Activated naive CD8-positive, alpha-beta T cell treated with anti-CD3 and anti-CD28 coated beads, Interleukin-2, amount 50 U/mL, for 24 hours (primary cell): ENCODE results near the gene HNRNPAB.

Source experiments
- ATAC-seq: fragments of 150-1000 bp; cut with Tn5 transposase; one replicate; pipeline ENCODE4 v1.10.0; 2021
- DNase-seq: peaks from one replicate; pipeline ENCODE4 v3.0.0; 2021
- H3K27ac Mint-ChIP-seq: one replicate; pipeline ENCODE4 v1.8.0; 2021; ENCODE audit warnings: mild to moderate bottlenecking, mixed read lengths
- H3K27me3 Mint-ChIP-seq: one replicate; pipeline ENCODE4 v1.8.0; 2021; ENCODE audit warnings: mixed read lengths
- H3K36me3 Mint-ChIP-seq: one replicate; pipeline ENCODE4 v1.8.0; 2021; ENCODE audit warnings: low read depth, mixed read lengths
- H3K4me1 Mint-ChIP-seq: one replicate; pipeline ENCODE4 v1.8.0; 2021; ENCODE audit warnings: mixed read lengths
- H3K4me3 Mint-ChIP-seq: one replicate; pipeline ENCODE4 v1.8.0; 2021; ENCODE audit warnings: mild to moderate bottlenecking, moderate library complexity, mixed read lengths
- H3K9me3 Mint-ChIP-seq: one replicate; pipeline ENCODE4 v1.8.0; 2021; ENCODE audit warnings: mixed read lengths

Gene HNRNPAB

GRCh38 chr5:178204182-178204934 lies at the start of gene HNRNPAB:
HNRNPAB (plus strand) TSS chr5:178204533; CDS start chr5:178204838, 305 bp downstream.
- ATAC-seq = peak; percentile 87
- Mint-ChIP-seq H3K4me3 (peak within 1 kb of the TSS; percentile 97), H3K9me3 (no peaks in the 10 kb centered on the region), H3K4me1 (peaks cover 45% of the 10 kb centered on the region), H3K27ac (peak within 1 kb of the TSS; percentile 100), H3K36me3 (peaks cover 44% of the 10 kb centered on the region), H3K27me3 (peaks cover 3% of the 10 kb centered on the region)
- DNase-seq = peak; percentile 96

GRCh38 chr5:178155065-178155464 lies 49.3 kb upstream of the HNRNPAB start:
- Mint-ChIP-seq H3K27me3 (no peaks in the 10 kb centered on the region), H3K4me3 (no peak overlapping the region), H3K9me3 (no peaks in the 10 kb centered on the region), H3K36me3 (peaks cover 17% of the 10 kb centered on the region), H3K4me1 (peaks cover 40% of the 10 kb centered on the region), H3K27ac (no peak overlapping the region)
- DNase-seq = no peak
- no peak for ATAC-seq

GRCh38 chr5:178160176-178160575 lies 44.2 kb upstream of the HNRNPAB start:
- ATAC-seq = no peak
- DNase-seq = no peak
- no peaks in the 10 kb centered on the region for H3K36me3 Mint-ChIP-seq
- H3K4me1 Mint-ChIP-seq = peaks cover 3% of the 10 kb centered on the region
- no peak overlapping the region for H3K4me3 Mint-ChIP-seq
- peaks cover 13% of the 10 kb centered on the region for H3K27me3 Mint-ChIP-seq
- no peaks in the 10 kb centered on the region for H3K9me3 Mint-ChIP-seq
- H3K27ac Mint-ChIP-seq = no peak overlapping the region

- DNase-seq (no peak), ATAC-seq (no peak)
- Mint-ChIP-seq H3K27ac (no peak overlapping the region), H3K27me3 (peaks cover 15% of the 10 kb centered on the region), H3K36me3 (no peaks in the 10 kb centered on the region), H3K9me3 (no peaks in the 10 kb centered on the region), H3K4me1 (peaks cover 3% of the 10 kb centered on the region), H3K4me3 (no peak overlapping the region)
Measured at GRCh38 chr5:178162481-178162880, 41.9 kb upstream of the HNRNPAB start.

- no peaks in the 10 kb centered on the region for H3K36me3 Mint-ChIP-seq
- peaks cover 3% of the 10 kb centered on the region for H3K4me1 Mint-ChIP-seq
- DNase-seq (peak; percentile 95), ATAC-seq (peak; percentile 97)
- H3K27me3 Mint-ChIP-seq = peaks cover 15% of the 10 kb centered on the region
- no peak overlapping the region for H3K27ac Mint-ChIP-seq
- H3K9me3 Mint-ChIP-seq = no peaks in the 10 kb centered on the region
- H3K4me3 Mint-ChIP-seq = no peak overlapping the region
Measured at GRCh38 chr5:178163772-178164735, 40.3 kb upstream of the HNRNPAB start.

- Mint-ChIP-seq H3K36me3 (no peaks in the 10 kb centered on the region), H3K4me1 (peaks cover 3% of the 10 kb centered on the region), H3K27ac (no peak overlapping the region), H3K27me3 (peaks cover 15% of the 10 kb centered on the region), H3K4me3 (no peak overlapping the region), H3K9me3 (no peaks in the 10 kb centered on the region)
- ATAC-seq (no peak), DNase-seq (no peak)
Measured at GRCh38 chr5:178165581-178165980, 38.8 kb upstream of the HNRNPAB start.

- H3K4me3 Mint-ChIP-seq = no peak overlapping the region
- no peak overlapping the region for H3K27ac Mint-ChIP-seq
- H3K4me1 Mint-ChIP-seq = no peaks in the 10 kb centered on the region
- DNase-seq (no peak), ATAC-seq (no peak)
- peaks cover 3% of the 10 kb centered on the region for H3K27me3 Mint-ChIP-seq
- no peaks in the 10 kb centered on the region for H3K9me3 Mint-ChIP-seq
- H3K36me3 Mint-ChIP-seq = no peaks in the 10 kb centered on the region
Measured at GRCh38 chr5:178170455-178170854, 33.9 kb upstream of the HNRNPAB start.

- Mint-ChIP-seq H3K27ac (no peak overlapping the region), H3K36me3 (no peaks in the 10 kb centered on the region), H3K4me3 (no peak overlapping the region), H3K4me1 (no peaks in the 10 kb centered on the region), H3K9me3 (no peaks in the 10 kb centered on the region), H3K27me3 (peaks cover 3% of the 10 kb centered on the region)
- DNase-seq (no peak), ATAC-seq (no peak)
Measured at GRCh38 chr5:178174456-178174855, 29.9 kb upstream of the HNRNPAB start.

GRCh38 chr5:178176791-178177190 lies 27.5 kb upstream of the HNRNPAB start:
- Mint-ChIP-seq H3K9me3 (no peaks in the 10 kb centered on the region), H3K36me3 (no peaks in the 10 kb centered on the region), H3K4me3 (no peak overlapping the region), H3K27me3 (peaks cover 3% of the 10 kb centered on the region), H3K4me1 (no peaks in the 10 kb centered on the region), H3K27ac (no peak overlapping the region)
- ATAC-seq (no peak), DNase-seq (no peak)

- no peak for DNase-seq
- no peak overlapping the region for H3K4me3 Mint-ChIP-seq
- H3K27me3 Mint-ChIP-seq = peaks cover 3% of the 10 kb centered on the region
- peaks cover 5% of the 10 kb centered on the region for H3K4me1 Mint-ChIP-seq
- H3K27ac Mint-ChIP-seq = no peak overlapping the region
- H3K36me3 Mint-ChIP-seq = no peaks in the 10 kb centered on the region
- no peak for ATAC-seq
- no peaks in the 10 kb centered on the region for H3K9me3 Mint-ChIP-seq
Measured at GRCh38 chr5:178177569-178177968, 26.8 kb upstream of the HNRNPAB start.

GRCh38 chr5:178180141-178180863 lies 24.0 kb upstream of the HNRNPAB start:
- no peak for ATAC-seq
- no peak overlapping the region for H3K27ac Mint-ChIP-seq
- H3K9me3 Mint-ChIP-seq = no peaks in the 10 kb centered on the region
- H3K4me3 Mint-ChIP-seq = no peak overlapping the region
- DNase-seq = no peak
- H3K27me3 Mint-ChIP-seq = peaks cover 3% of the 10 kb centered on the region
- H3K36me3 Mint-ChIP-seq = no peaks in the 10 kb centered on the region
- peaks cover 5% of the 10 kb centered on the region for H3K4me1 Mint-ChIP-seq

GRCh38 chr5:178182158-178182876 lies 22.0 kb upstream of the HNRNPAB start:
- no peak overlapping the region for H3K27ac Mint-ChIP-seq
- no peaks in the 10 kb centered on the region for H3K36me3 Mint-ChIP-seq
- H3K4me1 Mint-ChIP-seq = peaks cover 8% of the 10 kb centered on the region
- H3K27me3 Mint-ChIP-seq = peaks cover 3% of the 10 kb centered on the region
- no peaks in the 10 kb centered on the region for H3K9me3 Mint-ChIP-seq
- ATAC-seq = no peak
- DNase-seq = no peak
- H3K4me3 Mint-ChIP-seq = no peak overlapping the region

GRCh38 chr5:178186427-178186826 lies 17.9 kb upstream of the HNRNPAB start:
- Mint-ChIP-seq H3K4me1 (peaks cover 8% of the 10 kb centered on the region), H3K36me3 (no peaks in the 10 kb centered on the region), H3K27ac (no peak overlapping the region), H3K27me3 (no peaks in the 10 kb centered on the region), H3K9me3 (no peaks in the 10 kb centered on the region), H3K4me3 (no peak overlapping the region)
- ATAC-seq (peak; percentile 61), DNase-seq (no peak)

GRCh38 chr5:178187014-178187413 lies 17.3 kb upstream of the HNRNPAB start, which contains the start of gene GMCL2:
GMCL2 (minus strand) TSS chr5:178187371; CDS start chr5:178187299, 72 bp downstream.
- ATAC-seq = no peak
- H3K36me3 Mint-ChIP-seq = no peaks in the 10 kb centered on the region
- no peak within 1 kb of the TSS for H3K27ac Mint-ChIP-seq

More at GRCh38 chr5:178187014-178187413, 17.3 kb upstream of the HNRNPAB start, which contains the start of gene GMCL2:
- H3K9me3 Mint-ChIP-seq = no peaks in the 10 kb centered on the region
- no peaks in the 10 kb centered on the region for H3K27me3 Mint-ChIP-seq
- H3K4me1 Mint-ChIP-seq = peaks cover 7% of the 10 kb centered on the region
- no peak for DNase-seq
- H3K4me3 Mint-ChIP-seq = no peak within 1 kb of the TSS
